Measurements from ENCODE around the gene ANGPTL2.

- TF ChIP-seq POLR2A (IDR thresholded peaks at IDR 0.05; ENCODE audit: low read depth, low read length) (no peak), RCOR1 (IDR thresholded peaks at IDR 0.05; ENCODE audit: insufficient replicate concordance, low read length) (no peak), RAD21 (IDR thresholded peaks at IDR 0.05; ENCODE audit: low read length) (no peak), CEBPB (IDR thresholded peaks at IDR 0.05; ENCODE audit: low read depth, low read length) (no peak), NFE2L2 (IDR thresholded peaks at IDR 0.05; ENCODE audit: low read depth, low read length) (no peak), USF2 (IDR thresholded peaks at IDR 0.05; ENCODE audit: low read depth, low read length) (no peak), CHD1 (IDR thresholded peaks at IDR 0.05; ENCODE audit: low read depth, low read length) (no peak), SMC3 (IDR thresholded peaks at IDR 0.05; ENCODE audit: low read depth, low read length) (no peak), BHLHE40 (IDR thresholded peaks at IDR 0.05; ENCODE audit: low read depth, low read length) (no peak), RFX5 (IDR thresholded peaks at IDR 0.05; ENCODE audit: low read depth, low read length) (no peak), MXI1 (IDR thresholded peaks at IDR 0.05; ENCODE audit: borderline replicate concordance, low read depth, low read length) (no peak), MAZ (IDR thresholded peaks at IDR 0.05; ENCODE audit: borderline replicate concordance, low read depth, low read length) (no peak)
- TF ChIP-seq, protein P1, sequence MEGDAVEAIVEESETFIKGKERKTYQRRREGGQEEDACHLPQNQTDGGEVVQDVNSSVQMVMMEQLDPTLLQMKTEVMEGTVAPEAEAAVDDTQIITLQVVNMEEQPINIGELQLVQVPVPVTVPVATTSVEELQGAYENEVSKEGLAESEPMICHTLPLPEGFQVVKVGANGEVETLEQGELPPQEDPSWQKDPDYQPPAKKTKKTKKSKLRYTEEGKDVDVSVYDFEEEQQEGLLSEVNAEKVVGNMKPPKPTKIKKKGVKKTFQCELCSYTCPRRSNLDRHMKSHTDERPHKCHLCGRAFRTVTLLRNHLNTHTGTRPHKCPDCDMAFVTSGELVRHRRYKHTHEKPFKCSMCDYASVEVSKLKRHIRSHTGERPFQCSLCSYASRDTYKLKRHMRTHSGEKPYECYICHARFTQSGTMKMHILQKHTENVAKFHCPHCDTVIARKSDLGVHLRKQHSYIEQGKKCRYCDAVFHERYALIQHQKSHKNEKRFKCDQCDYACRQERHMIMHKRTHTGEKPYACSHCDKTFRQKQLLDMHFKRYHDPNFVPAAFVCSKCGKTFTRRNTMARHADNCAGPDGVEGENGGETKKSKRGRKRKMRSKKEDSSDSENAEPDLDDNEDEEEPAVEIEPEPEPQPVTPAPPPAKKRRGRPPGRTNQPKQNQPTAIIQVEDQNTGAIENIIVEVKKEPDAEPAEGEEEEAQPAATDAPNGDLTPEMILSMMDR (conservative IDR thresholded peaks at IDR 0.05; ENCODE audit: low read depth, low read length) = no peak
Observed at GRCh38 chr9:127149010-127149409, 26.6 kb upstream of the ANGPTL2 start.
